Esophagus muscularis mucosa (tissue), 4 donors: ENCODE data around the gene GALK2. TPM values are rescaled to one million over a fixed set of nuclear protein-coding genes. Genes with fewer than 3 reads are reported as not detected.

Source experiments
- DNase-seq: peaks from one replicate; pipeline ENCODE4 v3.0.0-alpha.2; 2017; ENCODE audit errors: extremely low spot score
- H3K27ac ChIP-seq, 4 donors: fragments of 200-600 bp; sonication (generic); replicated peaks in 1 of 4; 1 replicate in 3 of 4; 2 replicates in 1 of 4; pipeline ENCODE4 v1.5.1; 2016 to 2019; ENCODE audit warnings: mild to moderate bottlenecking in 1 of 4
- H3K27me3 ChIP-seq, 4 donors: fragments of 200-600 bp; sonication (generic); one replicate each; pipeline versions ENCODE4 v1.5.1 to v1.6.0; 2016 to 2019
- H3K36me3 ChIP-seq, 4 donors: fragments of 200-600 bp; sonication (generic); one replicate each; pipeline ENCODE4 v1.5.1; 2016 to 2019
- H3K4me1 ChIP-seq, 4 donors: fragments of 200-600 bp; sonication (generic); one replicate each; pipeline ENCODE4 v1.5.1; 2016 to 2019
- H3K4me3 ChIP-seq, 4 donors: fragments of 200-600 bp; sonication (generic); 1 replicate in 2 of 4; 2 replicates in 2 of 4; pipeline ENCODE4 v1.5.1; 2016 to 2019; ENCODE audit warnings: mild to moderate bottlenecking in 4 of 4, moderate library complexity in 1 of 4
- H3K9me3 ChIP-seq, 4 donors: fragments of 200-600 bp; sonication (generic); 1 replicate in 3 of 4; 2 replicates in 1 of 4; pipeline ENCODE4 v1.5.1; 2016 to 2019
- EP300 ChIP-seq: sonication (generic); formaldehyde crosslinking; IDR thresholded peaks from one replicate; pipeline ENCODE4 v1.6.1; 2017; ENCODE audit warnings: antibody characterized with exemption
- POLR2A ChIP-seq: fragments of 450-650 bp; IDR thresholded peaks from one replicate; pipeline ENCODE4 v1.6.1; 2017; ENCODE audit warnings: antibody characterized with exemption, moderate library complexity, mild to moderate bottlenecking, low read depth
- POLR2AphosphoS5 ChIP-seq, 2 donors: sonication (generic); formaldehyde crosslinking; IDR thresholded peaks; one replicate each; pipeline ENCODE4 v1.6.1; 2017; ENCODE audit warnings: antibody characterized with exemption in 2 of 2
- whole genome bisulfite sequencing: methylation state at CpG from one replicate; pipeline ENCODE4 v1.1.5; 2018; 5-methylcytosine and 5-hydroxymethylcytosine counted together
- intact Hi-C: fragments of 100-400 bp; cut with DNase I; formaldehyde crosslinking; loops from one replicate; pipeline ENCODE4 v1.15.1; 2023
- total RNA-seq, 4 donors: library from RNA; depleted of rRNA; stranded (reverse); fragments of >200 nt; gene quantifications; one replicate each; pipeline versions ENCODE4 v1.1.0 to v1.2.1, GENCODE V29; 2016
- TF ChIP-seq, protein P1 (sequence below), 3 experiments: fragments of 200-600 bp in 2 of 3; fragments of 450-650 bp in 1 of 3; sonication (generic) in 2 of 3; IDR thresholded peaks; one replicate each; pipeline ENCODE4 v1.5.1; 2017 to 2019; ENCODE audit warnings: antibody characterized with exemption in 3 of 3, mild to moderate bottlenecking in 2 of 3, moderate library complexity in 1 of 3

Gene GALK2
- total RNA-seq, 4 donors from 2014 or later: 34.5 to 50.3 (median 41.5) TPM

DNA sequence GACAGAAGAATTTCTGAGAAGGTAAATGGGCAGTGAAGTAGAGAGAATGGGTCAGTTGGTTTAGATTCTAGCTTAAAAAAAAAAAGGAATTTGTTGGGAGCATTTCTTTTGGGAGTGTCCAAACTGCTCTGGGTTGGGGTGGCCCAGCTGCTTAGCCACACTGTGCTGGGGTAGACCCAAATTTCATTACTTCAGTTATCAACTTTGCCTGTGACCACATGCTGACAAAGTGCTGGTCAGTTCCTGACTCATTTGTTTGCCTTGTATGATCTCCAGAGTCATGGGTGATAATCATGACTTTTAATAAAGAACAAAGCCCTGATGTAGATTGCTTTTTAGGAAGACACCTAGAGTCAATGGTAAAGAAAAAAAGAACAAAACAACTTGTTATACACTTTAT is 131.5 kb downstream of the GALK2 start:
- Histone ChIP-seq H3K9me3 (no peaks in the 10 kb centered on the region), H3K4me1 (no peaks in the 10 kb centered on the region), H3K4me3 (no peak overlapping the region), H3K27me3 (no peaks in the 10 kb centered on the region), H3K36me3 (peaks cover 3 to 26% (median 8%) of the 10 kb centered on the region in 4 donors), H3K27ac (no peak overlapping the region)
- intact Hi-C loops: no loop called here
- DNase-seq: no peak
- TF ChIP-seq EP300 (no peak), POLR2A (no peak), POLR2AphosphoS5 (IDR thresholded peaks at IDR 0.05) (no peak)
- TF ChIP-seq, protein P1, sequence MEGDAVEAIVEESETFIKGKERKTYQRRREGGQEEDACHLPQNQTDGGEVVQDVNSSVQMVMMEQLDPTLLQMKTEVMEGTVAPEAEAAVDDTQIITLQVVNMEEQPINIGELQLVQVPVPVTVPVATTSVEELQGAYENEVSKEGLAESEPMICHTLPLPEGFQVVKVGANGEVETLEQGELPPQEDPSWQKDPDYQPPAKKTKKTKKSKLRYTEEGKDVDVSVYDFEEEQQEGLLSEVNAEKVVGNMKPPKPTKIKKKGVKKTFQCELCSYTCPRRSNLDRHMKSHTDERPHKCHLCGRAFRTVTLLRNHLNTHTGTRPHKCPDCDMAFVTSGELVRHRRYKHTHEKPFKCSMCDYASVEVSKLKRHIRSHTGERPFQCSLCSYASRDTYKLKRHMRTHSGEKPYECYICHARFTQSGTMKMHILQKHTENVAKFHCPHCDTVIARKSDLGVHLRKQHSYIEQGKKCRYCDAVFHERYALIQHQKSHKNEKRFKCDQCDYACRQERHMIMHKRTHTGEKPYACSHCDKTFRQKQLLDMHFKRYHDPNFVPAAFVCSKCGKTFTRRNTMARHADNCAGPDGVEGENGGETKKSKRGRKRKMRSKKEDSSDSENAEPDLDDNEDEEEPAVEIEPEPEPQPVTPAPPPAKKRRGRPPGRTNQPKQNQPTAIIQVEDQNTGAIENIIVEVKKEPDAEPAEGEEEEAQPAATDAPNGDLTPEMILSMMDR (IDR thresholded peaks at IDR 0.05): no peak

DNA sequence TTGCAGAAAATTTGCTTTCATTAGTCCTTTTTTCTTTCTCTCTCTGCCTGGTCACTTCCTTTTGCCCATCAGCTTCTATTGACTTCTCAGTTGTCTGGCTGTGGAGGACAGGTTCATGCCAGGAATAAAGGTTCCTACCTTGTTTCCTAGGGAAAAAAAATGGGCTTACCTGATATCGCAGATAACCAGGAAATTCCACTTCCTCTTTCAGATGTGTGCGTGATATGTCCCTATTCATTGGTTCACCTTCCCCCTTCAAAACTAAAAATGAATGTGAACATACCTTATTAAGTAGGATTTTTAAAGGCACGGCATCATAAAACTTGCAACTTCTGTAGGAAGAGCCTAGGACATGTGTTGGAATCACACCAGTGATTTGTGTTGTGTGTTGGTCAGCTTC is 133.0 kb downstream of the GALK2 start:
- no peak overlapping the region for H3K27ac ChIP-seq
- 85% methylated on average over 3 of the region's 3 CpGs for WGBS
- no peaks in the 10 kb centered on the region for H3K4me1 ChIP-seq
- TF ChIP-seq POLR2A: no peak
- TF ChIP-seq, protein P1 (IDR thresholded peaks at IDR 0.05): no peak
- TF ChIP-seq EP300: no peak
- no peak for TF ChIP-seq POLR2AphosphoS5 (IDR thresholded peaks at IDR 0.05)
- H3K36me3 ChIP-seq: peaks cover 3 to 26% (median 8%) of the 10 kb centered on the region in 4 donors
- H3K4me3 ChIP-seq: no peak overlapping the region
- H3K27me3 ChIP-seq: no peaks in the 10 kb centered on the region
- H3K9me3 ChIP-seq: no peaks in the 10 kb centered on the region
- no peak for DNase-seq
- intact Hi-C loops: no loop called here

DNA sequence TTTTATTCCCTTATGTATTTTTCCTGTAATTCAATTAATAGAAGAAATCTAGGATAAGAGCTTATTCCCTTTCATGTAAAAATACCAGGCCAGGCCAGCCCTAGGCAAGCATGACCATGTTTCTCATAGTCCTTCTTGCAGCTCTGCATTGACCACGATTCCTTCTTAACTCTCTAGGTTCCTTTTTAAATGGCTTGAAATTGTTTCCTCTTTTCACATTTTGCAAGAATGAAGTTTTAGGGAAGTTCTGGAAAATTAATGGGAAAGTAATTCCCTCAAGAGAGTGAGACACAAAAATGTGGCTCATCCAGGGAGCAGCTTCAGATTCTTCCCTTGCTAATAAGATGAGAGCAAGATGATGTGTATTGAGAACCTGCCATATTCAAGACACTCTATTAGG is 136.5 kb downstream of the GALK2 start:
- TF ChIP-seq EP300 (no peak), POLR2A (no peak), POLR2AphosphoS5 (IDR thresholded peaks at IDR 0.05) (no peak)
- TF ChIP-seq, protein P1 (IDR thresholded peaks at IDR 0.05): no peak
- intact Hi-C loops: no loop called here

GRCh38 chr15:49308686-49309085 is 138.6 kb downstream of the GALK2 start:
- Histone ChIP-seq H3K27me3 (no peaks in the 10 kb centered on the region), H3K4me1 (peaks cover 0 to 11% (median 8%) of the 10 kb centered on the region in 4 donors), H3K27ac (no peak overlapping the region), H3K4me3 (no peak overlapping the region), H3K9me3 (no peaks in the 10 kb centered on the region), H3K36me3 (peaks cover 0 to 27% (median 7%) of the 10 kb centered on the region in 4 donors)
- 95% methylated on average over 2 of the region's 2 CpGs for WGBS
- TF ChIP-seq, protein P1 (IDR thresholded peaks at IDR 0.05): no peak
- TF ChIP-seq POLR2AphosphoS5 (IDR thresholded peaks at IDR 0.05) (no peak), EP300 (no peak), POLR2A (no peak)
- intact Hi-C loops: no loop called here
- no peak for DNase-seq

More for the DNA sequence above, 136.5 kb downstream of the GALK2 start:
- peaks cover 3 to 34% (median 8%) of the 10 kb centered on the region in 4 donors for H3K36me3 ChIP-seq
- H3K4me1 ChIP-seq: no peaks in the 10 kb centered on the region
- no peaks in the 10 kb centered on the region for H3K9me3 ChIP-seq
- no peak overlapping the region for H3K27ac ChIP-seq
- no peaks in the 10 kb centered on the region for H3K27me3 ChIP-seq
- 67% methylated on average over 1 of the region's 1 CpG for WGBS
- no peak for DNase-seq
- no peak overlapping the region for H3K4me3 ChIP-seq

- Histone ChIP-seq H3K27me3 (no peaks in the 10 kb centered on the region), H3K36me3 (peaks cover 0 to 15% (median 0%) of the 10 kb centered on the region in 4 donors), H3K9me3 (no peaks in the 10 kb centered on the region), H3K4me3 (no peak overlapping the region), H3K4me1 (peaks cover 0 to 23% (median 16%) of the 10 kb centered on the region in 4 donors), H3K27ac (no peak overlapping the region)
- intact Hi-C loops: no loop called here
- TF ChIP-seq EP300: no peak
- no peak for DNase-seq
Observed at GRCh38 chr15:49309889-49310288, 139.8 kb downstream of the GALK2 start.
